AG04450 (cell line): ENCODE data around the gene ADAMTSL2. TPM values are rescaled to one million over a fixed set of nuclear protein-coding genes. Genes with fewer than 3 reads are reported as not detected.

Source experiments
- CTCF ChIA-PET: fragments of 300-600, 350-600 bp; formaldehyde crosslinking; extraction: SDS; loops from one replicate; lab custom pipeline; 2022; ENCODE audit warnings: antibody characterized with exemption, inconsistent platforms; lab: Charles Lee
- POLR2A ChIA-PET: fragments of 350-600 bp; formaldehyde crosslinking; extraction: SDS; loops from one replicate; lab custom pipeline; 2021; ENCODE audit warnings: antibody characterized with exemption, inconsistent platforms; lab: Yijun Ruan, JAX
- DNase-seq: peaks from one replicate; pipeline ENCODE4 v3.0.0-alpha.2; 2011; ENCODE audit warnings: low read depth, low spot score
- H3K27ac ChIP-seq: one replicate; pipeline ENCODE4 v1.5.1; 2012; ENCODE audit warnings: low read depth, low read length, control low read depth
- H3K27me3 ChIP-seq: one replicate; pipeline ENCODE4 v1.6.0; 2012; ENCODE audit warnings: low read length; ENCODE audit not compliant: control insufficient read depth, insufficient read depth
- H3K4me3 ChIP-seq: 2 replicates; pipeline ENCODE4 v1.5.1; 2011; ENCODE audit warnings: mild to moderate bottlenecking, low read depth, low read length, control low read depth
- H3K9me3 ChIP-seq: 2 replicates; pipeline ENCODE4 v1.5.1; 2012; ENCODE audit warnings: low read length; ENCODE audit not compliant: control insufficient read depth, insufficient read depth
- CTCF ChIP-seq: IDR thresholded peaks from 2 replicates; pipeline ENCODE4 v1.5.1; 2011; ENCODE audit warnings: low read depth, low read length, control low read depth, inconsistent platforms
- polyA plus RNA-seq: library from polyadenylated mRNA; depleted of rRNA; stranded (reverse); fragments of >200 nt; gene quantifications from 2 replicates; pipeline ENCODE4 v1.2.3, GENCODE V29; 2011

ADAMTSL2 gene
- polyA plus RNA-seq, 1 experiment, result not detected

DNA sequence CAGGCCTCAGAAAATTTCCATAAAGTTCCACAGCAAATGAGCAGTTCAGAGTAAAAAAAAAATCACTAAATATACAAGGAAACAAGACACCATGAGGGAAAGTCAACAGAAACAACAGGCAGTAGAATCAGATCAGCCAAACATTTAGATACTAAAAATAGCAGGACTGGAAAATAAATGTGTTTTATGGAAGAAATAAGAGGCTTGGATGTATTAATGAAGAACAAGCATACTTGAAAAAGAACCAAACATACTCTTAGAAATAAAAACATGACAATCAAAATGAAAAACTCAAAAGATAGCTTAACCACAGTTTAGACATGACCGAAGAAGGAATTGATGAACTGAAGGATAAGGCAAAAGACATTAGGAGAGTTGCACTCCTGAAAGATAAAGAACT, 32.4 kb upstream of the ADAMTSL2 start:
- no peak for DNase-seq
- no peak overlapping the region for H3K4me3 ChIP-seq
- ChIA-PET POLR2A (no interaction called here), CTCF (no interaction called here)
- no peak for TF ChIP-seq CTCF
- H3K27me3 ChIP-seq, result peaks cover 36% of the 10 kb centered on the region
- H3K9me3 ChIP-seq, result peaks cover 11% of the 10 kb centered on the region
- no peak overlapping the region for H3K27ac ChIP-seq

- ChIA-PET POLR2A (interaction anchor here (0.6 kb wide), 1 partner anchor 47 kb away, joined by 6 read pairs; no protein-coding TSS in a partner anchor), CTCF (no interaction called here)
- no peak for DNase-seq
- H3K9me3 ChIP-seq, result peaks cover 8% of the 10 kb centered on the region
- H3K27me3 ChIP-seq, result peaks cover 16% of the 10 kb centered on the region
- TF ChIP-seq CTCF, result no peak
- no peak overlapping the region for H3K27ac ChIP-seq
- H3K4me3 ChIP-seq, result no peak overlapping the region
These were observed 29.2 kb upstream of the ADAMTSL2 start for GRCh38 chr9:133505186-133505830.

DNA sequence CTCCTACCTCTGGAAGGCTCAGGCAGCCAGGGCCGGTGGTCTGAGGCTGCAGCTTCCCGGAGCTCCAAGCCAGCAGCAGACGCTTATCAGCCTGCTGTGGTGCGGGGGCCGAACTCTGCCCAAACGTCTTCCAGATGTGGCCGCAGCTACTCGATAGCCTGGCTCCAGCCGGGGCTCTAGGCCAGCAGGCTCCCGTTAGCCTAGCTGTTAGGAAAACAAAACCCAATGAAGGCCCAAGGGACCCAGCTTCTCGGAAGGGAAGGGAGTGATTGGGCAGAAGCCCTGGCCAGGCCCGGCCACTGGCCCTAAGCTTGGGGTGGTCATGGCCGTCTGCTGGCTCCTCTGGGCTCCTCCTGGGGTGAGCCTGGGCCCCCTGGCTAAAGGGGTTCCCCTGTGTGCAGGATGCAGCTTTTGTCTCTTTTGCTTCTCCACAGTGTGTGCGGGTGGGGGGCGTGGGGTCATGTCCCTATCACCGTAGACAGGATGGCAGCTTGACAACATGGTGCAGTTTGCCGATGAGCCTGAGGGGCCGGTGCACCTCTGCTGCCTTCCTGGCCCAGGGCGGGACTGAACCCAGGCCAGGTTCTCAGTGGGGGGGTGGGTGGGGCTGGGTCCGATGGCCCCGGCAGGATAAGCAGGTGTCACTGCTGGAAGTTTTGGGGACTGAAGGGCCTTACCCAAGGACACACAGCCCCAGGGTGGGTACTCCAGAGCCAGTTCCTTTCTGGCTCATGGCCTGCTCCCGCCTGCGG, 28.4 kb upstream of the ADAMTSL2 start:
- Histone ChIP-seq H3K9me3 (peaks cover 10% of the 10 kb centered on the region), H3K4me3 (no peak overlapping the region), H3K27ac (no peak overlapping the region), H3K27me3 (peaks cover 16% of the 10 kb centered on the region)
- no peak for DNase-seq
- no peak for TF ChIP-seq CTCF
- ChIA-PET CTCF (interaction anchor here (0.6 kb wide), 1 partner anchor 241 kb away, joined by 3 read pairs; no protein-coding TSS in a partner anchor), POLR2A (interaction anchor here (0.6 kb wide), 1 partner anchor 46 kb away, joined by 6 read pairs; no protein-coding TSS in a partner anchor)

- Histone ChIP-seq H3K4me3 (no peak overlapping the region), H3K27ac (no peak overlapping the region), H3K9me3 (peaks cover 10% of the 10 kb centered on the region), H3K27me3 (peaks cover 11% of the 10 kb centered on the region)
- TF ChIP-seq CTCF, result peak; percentile 15; the same call in 1 of the 2 replicates
- peak; percentile 23 for DNase-seq
- POLR2A ChIA-PET, result no interaction called here
- CTCF ChIA-PET, result interaction anchor here (0.6 kb wide), 1 partner anchor 242 kb away, joined by 3 read pairs; no protein-coding TSS in a partner anchor
These were observed 27.9 kb upstream of the ADAMTSL2 start for GRCh38 chr9:133506653-133507038.
